A172 (cell line): ENCODE measurements around the gene VAMP5. TPM values are rescaled to one million over a fixed set of nuclear protein-coding genes. Genes with fewer than 3 reads are reported as not detected.
"Not testable (repeated sequence)": the region's sequence is repeated elsewhere in the genome, so short reads cannot be mapped to it uniquely, and the experiment has no call there.

Source experiments
- DNase-seq: peaks from one replicate; pipeline ENCODE4 v3.0.0-alpha.2; 2015; ENCODE audit warnings: low spot score
- total RNA-seq: library from RNA; depleted of rRNA; stranded (reverse); fragments of >200 nt; shearing (Covaris generic); gene quantifications from 2 replicates; pipeline ENCODE4 v1.2.3, GENCODE V29; 2014

The VAMP5 gene
- total RNA-seq, 1 experiment from 2014 or later, result 36.2 TPM

DNA sequence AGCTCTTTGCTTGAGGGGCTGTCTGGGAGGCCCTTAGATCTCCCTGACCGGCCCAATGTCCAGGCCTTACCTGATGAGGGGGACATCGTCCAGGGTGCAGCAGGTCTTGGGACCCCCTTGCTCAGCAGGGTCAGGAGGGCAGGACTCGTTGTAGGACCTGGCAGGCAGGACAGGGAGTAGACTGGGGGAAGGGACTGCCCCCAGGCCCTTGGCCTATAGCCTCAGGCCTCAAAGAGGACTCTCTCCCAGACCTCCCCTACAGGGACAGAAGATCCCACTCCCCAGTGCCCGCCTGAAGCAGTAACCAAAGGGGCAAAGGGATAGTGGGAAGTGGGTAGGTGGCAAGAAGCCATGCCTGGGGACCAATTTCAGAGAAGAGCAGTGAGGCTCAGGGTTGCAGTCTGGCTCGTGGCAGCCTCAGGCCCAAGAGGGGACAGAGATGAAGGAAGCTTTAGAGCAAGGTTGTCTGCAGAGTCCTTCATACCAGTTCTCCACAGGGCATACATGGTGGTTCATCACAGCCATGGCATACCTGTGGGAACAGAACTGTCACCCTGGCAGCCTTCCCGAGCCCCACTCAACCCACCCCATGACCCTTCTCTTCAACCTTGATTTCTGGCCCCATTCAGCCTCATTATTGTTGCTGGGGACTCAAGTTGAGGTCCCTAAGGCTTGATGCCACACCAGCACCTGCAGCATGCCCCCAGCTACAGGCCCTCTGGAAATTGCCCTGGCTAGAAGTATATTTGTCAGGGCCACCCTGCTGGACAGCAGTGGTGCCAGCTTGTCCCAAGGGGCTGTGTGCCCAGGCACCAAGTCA lies 16.9 kb downstream of the VAMP5 start:
- no peak for DNase-seq

- no peak for DNase-seq
Measured at GRCh38 chr2:85601771-85602475, 17.7 kb downstream of the VAMP5 start.

- DNase-seq, result peak; percentile 70
Measured at GRCh38 chr2:85602476-85603234, 18.4 kb downstream of the VAMP5 start, which contains the start of gene TMEM150A. TMEM150A (minus strand) TSS chr2:85602698; CDS start chr2:85601948, 750 bp downstream.

DNA sequence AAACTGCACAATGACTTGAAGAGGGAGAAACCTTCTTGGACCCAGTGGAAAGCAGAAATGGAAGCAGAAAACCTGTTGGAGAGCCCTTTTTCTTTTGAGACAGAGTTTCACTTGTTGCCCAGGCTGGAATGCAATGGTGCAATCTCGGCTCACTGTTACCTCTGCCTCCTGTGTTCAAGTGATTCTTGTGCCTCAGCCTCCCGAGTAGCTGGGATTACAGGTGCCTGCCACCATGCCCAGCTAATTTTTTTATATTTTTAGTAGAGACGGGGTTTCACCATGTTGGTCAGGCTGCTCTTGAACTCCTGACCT lies 19.9 kb downstream of the VAMP5 start:
- DNase-seq, result not testable (repeated sequence)

GRCh38 chr2:85604568-85605339 lies 20.5 kb downstream of the VAMP5 start:
- no peak for DNase-seq

GRCh38 chr2:85605406-85606115 lies 21.3 kb downstream of the VAMP5 start:
- DNase-seq, result peak; percentile 67

GRCh38 chr2:85606116-85606455 lies 21.9 kb downstream of the VAMP5 start:
- DNase-seq, result no peak

DNA sequence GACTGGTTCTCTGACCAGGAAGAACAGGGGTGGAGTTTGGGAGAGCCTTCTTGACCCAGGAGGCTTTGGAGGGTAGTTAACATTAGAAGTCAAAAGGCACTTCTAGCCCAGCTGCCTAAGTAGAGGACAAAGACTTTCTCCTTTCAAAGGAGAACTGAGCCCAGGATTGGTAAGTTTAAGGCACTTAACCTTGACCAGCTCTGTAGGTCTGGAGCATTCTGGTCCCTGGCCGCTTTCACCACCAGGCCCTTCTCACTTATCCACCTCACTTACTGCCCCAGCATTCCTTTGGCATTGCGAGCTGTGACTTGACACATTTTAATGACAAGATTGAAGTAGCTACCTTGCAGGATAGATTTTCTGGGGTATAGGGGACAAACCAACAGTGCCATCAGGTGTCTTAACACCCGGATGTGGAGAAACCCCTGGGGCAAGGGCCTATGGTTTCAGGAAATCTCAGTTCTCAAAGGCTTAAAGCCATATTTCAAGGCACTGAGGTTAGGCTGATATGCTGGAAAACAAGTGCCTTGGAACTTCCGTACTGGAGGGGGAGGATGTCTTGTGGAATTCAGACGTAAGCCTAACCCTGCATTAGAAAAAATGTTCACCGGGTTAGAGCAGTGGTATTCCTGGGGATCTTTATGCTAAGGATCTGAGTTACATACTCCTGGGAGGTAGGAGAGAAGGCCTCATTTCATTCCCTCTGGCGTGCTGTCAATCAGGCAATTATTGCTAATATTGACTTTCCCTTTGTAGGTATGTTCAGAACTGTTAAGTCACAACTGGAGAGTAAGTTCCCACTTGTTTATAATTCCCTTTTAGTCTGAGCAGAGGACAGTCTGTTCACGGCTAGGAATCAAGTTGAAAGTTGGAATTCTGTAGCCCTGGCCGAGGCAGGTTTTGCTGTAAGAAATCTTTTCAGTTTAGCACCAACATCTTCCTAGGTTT lies 23.3 kb downstream of the VAMP5 start:
- no peak for DNase-seq

GRCh38 chr2:85611217-85611704 lies 27.0 kb downstream of the VAMP5 start:
- DNase-seq, result peak; percentile 16

GRCh38 chr2:85611705-85612587 lies 27.7 kb downstream of the VAMP5 start, which contains the start of gene C2orf68:
C2orf68 (minus strand) TSS chr2:85612066; CDS start chr2:85611984, 82 bp downstream.
- DNase-seq, result peak; percentile 79

DNA sequence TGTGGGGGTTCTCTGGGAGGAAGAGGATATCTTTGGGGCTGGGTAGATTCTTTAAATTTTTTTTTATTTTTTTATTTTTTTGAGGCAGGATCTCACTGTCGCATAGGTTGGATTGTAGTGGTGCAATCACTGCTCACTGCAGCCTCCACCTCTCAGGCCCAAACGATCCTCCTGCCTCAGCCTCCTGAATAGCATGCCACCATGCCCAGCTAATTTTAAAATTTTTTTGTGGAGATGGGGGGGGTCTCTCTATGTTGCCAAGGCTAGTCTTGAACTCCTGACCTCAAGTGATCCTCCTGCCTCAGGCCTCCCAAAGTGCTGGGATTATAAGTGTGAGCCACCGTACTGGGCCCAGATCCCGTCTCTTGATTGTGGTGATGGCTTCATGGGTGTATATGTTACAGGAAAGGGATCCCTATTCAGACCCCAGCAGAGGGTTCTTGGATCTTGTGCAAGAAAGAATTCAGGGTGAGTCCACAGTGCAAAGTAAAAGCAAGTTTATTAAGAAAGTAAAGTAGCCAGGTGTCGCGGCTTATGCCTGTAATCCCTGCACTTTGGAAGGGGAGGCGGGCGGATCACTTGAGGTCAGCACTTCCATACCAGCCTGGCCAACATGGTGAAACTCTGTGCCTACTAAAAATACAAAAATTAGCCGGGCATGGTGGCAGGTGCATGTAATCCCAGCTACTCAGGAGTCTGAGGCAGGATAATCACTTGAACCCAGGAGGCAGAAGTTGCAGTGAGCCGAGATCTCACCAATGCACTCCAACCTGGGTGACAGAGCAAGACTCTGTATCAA lies 29.7 kb downstream of the VAMP5 start:
- no peak for DNase-seq

DNA sequence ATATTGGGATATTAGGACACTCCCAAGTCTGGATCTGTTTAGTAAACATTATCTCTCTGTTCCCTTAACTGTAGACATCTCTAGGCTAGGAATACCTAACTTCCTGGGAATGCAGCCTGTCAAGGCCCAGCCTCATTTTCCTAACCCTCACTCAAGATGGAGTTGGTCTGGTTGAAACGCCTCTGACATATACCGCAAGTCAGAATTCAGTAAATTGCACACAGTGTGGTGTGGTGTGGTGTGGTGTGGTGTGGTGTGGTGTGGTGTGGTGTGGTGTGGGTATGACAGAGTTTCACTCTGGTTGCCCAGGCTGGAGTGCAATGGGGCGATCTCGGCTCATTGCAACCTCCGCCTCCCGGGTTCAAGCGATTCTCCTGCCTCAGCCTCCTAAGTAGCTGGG lies 30.5 kb downstream of the VAMP5 start:
- not testable (repeated sequence) for DNase-seq

- no peak for DNase-seq
Measured at GRCh38 chr2:85615413-85615728, 31.1 kb downstream of the VAMP5 start.

DNA sequence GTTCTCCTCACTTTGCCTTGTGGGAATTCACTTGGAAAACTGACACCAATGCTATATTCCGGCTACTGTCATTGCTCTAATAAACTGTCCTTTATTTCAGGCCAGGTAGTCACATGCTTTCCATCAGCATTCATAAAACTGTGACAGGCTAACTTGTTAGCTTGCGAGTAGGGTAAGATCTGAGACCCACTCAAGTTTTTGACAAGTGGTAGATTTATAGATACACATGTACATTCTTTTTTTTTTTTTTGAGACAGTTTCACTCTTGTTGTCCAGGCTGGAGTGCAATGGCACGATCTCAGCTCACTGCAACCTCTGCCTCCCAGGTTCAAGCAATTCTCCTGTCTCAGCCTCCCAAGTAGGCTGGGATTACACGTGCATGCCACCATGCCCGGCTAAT lies 33.5 kb downstream of the VAMP5 start:
- not testable (repeated sequence) for DNase-seq

- DNase-seq, result no peak
Measured at GRCh38 chr2:85619617-85620016, 35.4 kb downstream of the VAMP5 start.

DNA sequence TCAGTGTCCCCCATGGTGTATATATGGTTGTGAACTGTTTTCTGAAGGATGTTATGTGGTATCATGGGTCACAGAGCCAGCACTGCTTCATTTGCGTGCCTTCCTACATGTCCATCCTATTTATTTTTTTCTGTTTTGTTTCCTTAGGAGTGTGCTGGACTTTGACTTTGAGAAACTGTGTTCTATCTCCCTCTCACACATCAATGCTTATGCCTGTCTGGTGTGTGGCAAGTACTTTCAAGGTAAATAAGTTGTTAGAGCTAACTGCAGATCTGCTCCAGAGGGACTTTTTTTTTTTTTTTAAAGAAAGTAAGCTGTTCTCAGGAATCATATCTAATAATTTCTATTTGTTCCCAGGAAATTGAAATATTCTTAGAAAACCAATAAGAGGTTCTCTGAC lies 37.1 kb downstream of the VAMP5 start:
- DNase-seq, result no peak

DNA sequence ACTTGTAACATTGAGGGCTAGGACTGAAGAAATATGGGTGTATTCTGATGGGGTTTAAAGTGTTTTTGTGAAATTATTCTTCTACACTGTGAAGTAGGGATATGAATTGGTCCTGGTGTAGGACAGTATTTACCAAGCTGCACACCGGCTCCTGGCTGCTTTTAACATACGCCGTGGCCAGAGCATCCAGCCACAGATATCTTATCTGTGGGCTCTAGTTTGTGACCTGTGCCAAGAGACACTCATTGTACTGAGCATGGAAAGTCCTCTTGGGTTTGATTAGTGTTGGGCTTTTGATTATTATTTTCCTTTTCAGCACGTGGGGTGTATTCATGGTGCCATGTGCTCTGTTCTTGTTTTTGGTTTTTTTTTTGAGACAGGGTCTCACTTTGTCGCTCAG lies 39.8 kb downstream of the VAMP5 start:
- DNase-seq, result no peak

DNA sequence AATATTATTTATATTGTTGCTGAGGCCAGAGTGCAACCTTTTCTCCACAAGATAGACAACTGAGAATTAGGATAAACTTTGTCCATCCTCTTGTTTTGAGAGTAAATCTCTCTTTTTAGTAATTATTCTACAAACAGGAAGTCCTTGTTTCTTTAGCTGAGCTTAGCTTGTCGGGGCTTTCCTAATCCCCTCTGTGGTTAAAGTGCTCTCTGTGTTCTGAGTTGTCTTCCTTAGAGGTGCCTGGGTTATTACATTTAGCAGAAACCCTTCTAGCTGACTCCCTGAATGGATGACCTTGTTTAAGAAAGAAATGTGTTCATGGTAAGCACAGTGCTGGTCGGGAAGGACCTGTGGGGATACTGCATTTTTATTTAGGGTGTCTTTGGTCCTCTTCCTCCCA lies 44.4 kb downstream of the VAMP5 start:
- DNase-seq, result no peak
